Activated T-helper 17 cell treated with anti-CD3 and anti-CD28 coated beads, Interleukin-2, amount 50 U/mL, for 72 hours (primary cell): ENCODE results near the gene MRPL36. TPM values are rescaled to one million over a fixed set of nuclear protein-coding genes. Genes with fewer than 3 reads are reported as not detected.

Experiments
- total RNA-seq, 2 donors: library from RNA; stranded (reverse); gene quantifications; one replicate each; pipeline ENCODE4 v1.2.3, GENCODE V29; 2022

Gene MRPL36
- total RNA-seq, 2 donors from 2014 or later: 50.3 to 74.0 TPM

Other genes starting within 250 kb of the MRPL36 start
- 10 to 100 TPM; 13.0 to 35.1 TPM for gene NDUFS6, start 1.6 kb upstream of the MRPL36 start, total RNA-seq
- not detected for gene IRX4, start 83.1 kb upstream of the MRPL36 start, total RNA-seq